HCT116 (cell line): ENCODE data around the gene PCDHGA7. TPM values are rescaled to one million over a fixed set of nuclear protein-coding genes. Genes with fewer than 3 reads are reported as not detected.

Experiments used
- ATAC-seq: fragments of 200-7000 bp; cut with Tn5 transposase; 2 replicates; pipeline ENCODE4 v1.9.1; 2020; ENCODE audit warnings: mild to moderate bottlenecking, moderate library complexity
- BruUV-seq: library from RNA; stranded (reverse); fragments of 400-500 nt; replicated peaks from 2 replicates; lab custom pipeline; 2021; lab: Mats Ljungman, UMichigan
- CTCF ChIA-PET: fragments of 300-600 bp; sonication (Branson Sonifier 250); formaldehyde crosslinking; loops from one replicate; lab custom pipeline; 2021; ENCODE audit warnings: antibody characterized with exemption; lab: Charles Lee
- POLR2A ChIA-PET: fragments of 300-600, 350-600 bp; sonication (Branson Sonifier 250); formaldehyde crosslinking; loops from one replicate; lab custom pipeline; 2021; ENCODE audit warnings: antibody characterized with exemption; lab: Charles Lee
- RAD21 ChIA-PET, 2 experiments: fragments of 300-600 bp; sonication (Branson Sonifier 250); formaldehyde crosslinking; loops; one replicate each; lab custom pipeline; 2023; ENCODE audit warnings: low total read pairs in 2 of 2; ENCODE audit not compliant: uncharacterized antibody in 2 of 2, unreplicated experiment in 2 of 2, low non-redundant PET in 1 of 2; lab: Charles Lee
- DNase-seq: peaks from one replicate; pipeline ENCODE4 v3.0.0-alpha.2; 2010; ENCODE audit warnings: low read depth, low spot score
- H2AFZ ChIP-seq: fragments of 200-600 bp; shearing (Covaris generic), sonication (generic); 2 replicates; pipeline ENCODE4 v1.6.1; 2017; ENCODE audit warnings: low read depth, mixed run types, mixed read lengths, antibody characterized with exemption, low read length; ENCODE audit not compliant: poor library complexity, severe bottlenecking
- H3K27ac ChIP-seq: 2 replicates; pipeline ENCODE4 v1.5.1; 2012; ENCODE audit warnings: low read depth, low read length
- H3K27me3 ChIP-seq: fragments of 200-600 bp; sonication (generic); 2 replicates; pipeline ENCODE4 v1.6.1; 2016; ENCODE audit warnings: mixed run types, low read length, mixed read lengths; ENCODE audit not compliant: insufficient read depth
- H3K36me3 ChIP-seq, 2 experiments: fragments of 200-500 bp in 1 of 2; fragments of 200-600 bp in 1 of 2; sonication (Bioruptor generic) in 1 of 2; sonication (generic) in 1 of 2; 2 replicates each; pipeline versions ENCODE4 v1.5.1 to v1.6.1; 2014 to 2016; ENCODE audit warnings: low read length in 2 of 2, inconsistent platforms in 1 of 2, mixed read lengths in 1 of 2, mixed run types in 1 of 2; ENCODE audit not compliant: insufficient read depth in 2 of 2, control insufficient read depth in 1 of 2
- H3K4me1 ChIP-seq, 2 experiments: fragments of 200-600 bp in 1 of 2; sonication (generic) in 1 of 2; 2 replicates each; pipeline versions ENCODE4 v1.5.1 to v1.6.1; 2012 to 2017; ENCODE audit warnings: low read length in 2 of 2, inconsistent platforms in 1 of 2, mild to moderate bottlenecking in 1 of 2, mixed read lengths in 1 of 2, mixed run types in 1 of 2, moderate library complexity in 1 of 2; ENCODE audit not compliant: insufficient read depth in 2 of 2, control insufficient read depth in 1 of 2
- H3K4me2 ChIP-seq: fragments of 200-600 bp; sonication (generic); 2 replicates; pipeline ENCODE4 v1.6.1; 2017; ENCODE audit warnings: mixed run types, low read length, mixed read lengths
- H3K4me3 ChIP-seq, 2 experiments: fragments of 200-600 bp in 1 of 2; sonication (generic) in 1 of 2; replicated peaks in 1 of 2; 2 replicates each; pipeline ENCODE4 v1.5.1; 2011 to 2016; ENCODE audit warnings: low read length in 2 of 2, control low read depth in 1 of 2, low read depth in 1 of 2, mild to moderate bottlenecking in 1 of 2, mixed read lengths in 1 of 2, mixed run types in 1 of 2
- H3K79me2 ChIP-seq: fragments of 200-600 bp; sonication (generic); 2 replicates; pipeline ENCODE4 v1.6.1; 2017; ENCODE audit warnings: mild to moderate bottlenecking, mixed run types, low read length, moderate library complexity, mixed read lengths; ENCODE audit not compliant: insufficient read depth
- H3K9ac ChIP-seq: fragments of 200-600 bp; sonication (generic); 2 replicates; pipeline ENCODE4 v1.6.1; 2016; ENCODE audit warnings: low read length, mixed read lengths
- H3K9me2 ChIP-seq: fragments of 200-600 bp; sonication (generic), shearing (Covaris generic); 2 replicates; pipeline ENCODE4 v1.6.1; 2017; ENCODE audit warnings: mixed run types, mild to moderate bottlenecking, moderate library complexity; ENCODE audit not compliant: insufficient read depth
- H3K9me3 ChIP-seq, 2 experiments: fragments of 200-500 bp in 1 of 2; fragments of 200-600 bp in 1 of 2; sonication (Bioruptor generic) in 1 of 2; sonication (generic) in 1 of 2; 2 replicates each; pipeline ENCODE4 v1.6.1; 2014 to 2017; ENCODE audit warnings: low read length in 2 of 2, mixed read lengths in 2 of 2, inconsistent platforms in 1 of 2, low read depth in 1 of 2, mild to moderate bottlenecking in 1 of 2, mixed run types in 1 of 2, moderate library complexity in 1 of 2; ENCODE audit not compliant: control insufficient read depth in 1 of 2, insufficient read depth in 1 of 2
- H4K20me1 ChIP-seq: fragments of 200-600 bp; sonication (generic), shearing (Covaris generic); 2 replicates; pipeline ENCODE4 v1.6.1; 2017; ENCODE audit warnings: mixed run types, mild to moderate bottlenecking, moderate library complexity; ENCODE audit not compliant: insufficient read depth
- CEBPB ChIP-seq: IDR thresholded peaks from 2 replicates; pipeline ENCODE4 v1.6.1; 2012; ENCODE audit warnings: low read depth
- CTCF ChIP-seq, 3 experiments: fragments of 200-600 bp in 1 of 3; sonication (generic) in 1 of 3; IDR thresholded peaks in 2 of 3; conservative IDR thresholded peaks in 1 of 3; 2 replicates each; pipeline ENCODE4 v1.5.1; 2012 to 2017; ENCODE audit warnings: low read depth in 2 of 3, low read length in 2 of 3, antibody characterized with exemption in 1 of 3, borderline replicate concordance in 1 of 3, control low read depth in 1 of 3, mild to moderate bottlenecking in 1 of 3, mixed read lengths in 1 of 3, mixed run types in 1 of 3, moderate library complexity in 1 of 3; ENCODE audit not compliant: insufficient read depth in 1 of 3
- EZH2phosphoT487 ChIP-seq: fragments of 200-600 bp; IDR thresholded peaks from 2 replicates; pipeline ENCODE4 v1.6.1; 2018; ENCODE audit warnings: antibody characterized with exemption, borderline replicate concordance
- FOSL1 ChIP-seq: IDR thresholded peaks from 2 replicates; pipeline ENCODE4 v1.6.1; 2012; ENCODE audit warnings: low read depth
- JUND ChIP-seq: IDR thresholded peaks from 2 replicates; pipeline ENCODE4 v1.6.1; 2012
- POLR2A ChIP-seq: IDR thresholded peaks from 2 replicates; pipeline ENCODE4 v1.7.0; 2011; ENCODE audit warnings: borderline replicate concordance; ENCODE audit not compliant: insufficient read depth, insufficient read length; ENCODE audit errors: extremely low read depth
- POLR2AphosphoS5 ChIP-seq: IDR thresholded peaks from 2 replicates; pipeline ENCODE4 v1.6.1; 2011; ENCODE audit warnings: mild to moderate bottlenecking, low read depth, low read length, moderate library complexity
- REST ChIP-seq: IDR thresholded peaks from 2 replicates; pipeline ENCODE4 v1.6.1; 2012; ENCODE audit warnings: low read depth
- SIN3A ChIP-seq: IDR thresholded peaks from 2 replicates; pipeline ENCODE4 v1.6.1; 2012; ENCODE audit warnings: low read depth
- SRF ChIP-seq: IDR thresholded peaks from 2 replicates; pipeline ENCODE4 v1.6.1; 2012; ENCODE audit warnings: low read depth
- ZNF274 ChIP-seq: fragments of 200-500 bp; sonication (Bioruptor generic); IDR thresholded peaks from 2 replicates; pipeline ENCODE4 v1.6.1; 2014; ENCODE audit warnings: mild to moderate bottlenecking, low read depth, low read length, inconsistent platforms
- intact Hi-C: fragments of 100-400 bp; cut with micrococcal nuclease; formaldehyde crosslinking; loops from 2 replicates; pipeline ENCODE4 v1.10.0; 2022
- total RNA-seq: library from RNA; stranded (reverse); gene quantifications from one replicate; pipeline ENCODE4 v1.2.1, GENCODE V29; 2021; ENCODE audit not compliant: unreplicated experiment
- TF ChIP-seq, protein P1 (sequence below): IDR thresholded peaks from 2 replicates; pipeline ENCODE4 v1.6.1; 2011; ENCODE audit warnings: mild to moderate bottlenecking, low read length, moderate library complexity; ENCODE audit not compliant: insufficient replicate concordance; ENCODE audit errors: extremely low read depth

PCDHGA7 gene
- total RNA-seq, 1 experiment from 2014 or later = not detected

DNA sequence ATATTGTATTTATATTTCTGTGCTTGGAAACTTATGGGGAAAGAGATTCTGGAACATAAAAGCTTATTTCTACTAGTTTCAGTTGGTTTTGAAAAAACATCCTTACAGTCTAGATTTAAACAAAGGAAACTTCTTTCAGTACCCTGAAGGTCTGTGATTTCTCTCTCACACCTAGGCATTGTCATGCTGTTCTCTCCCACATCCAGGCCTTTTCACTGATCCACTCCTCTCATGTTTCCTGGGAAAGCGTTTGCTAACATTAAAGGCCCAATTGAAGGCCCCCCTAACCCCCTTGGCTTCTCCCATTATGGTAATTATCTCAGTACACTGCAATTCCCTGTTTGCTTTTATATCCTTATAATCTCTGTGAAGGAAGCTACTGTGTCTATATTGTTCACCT is 39.8 kb upstream of the PCDHGA7 start:
- DNase-seq = no peak
- no peak overlapping the region for H3K9ac ChIP-seq
- H3K36me3 ChIP-seq = no peaks in the 10 kb centered on the region
- no peak overlapping the region for H3K4me3 ChIP-seq
- no TSS peak for BruUV-seq
- CTCF ChIA-PET = no interaction called here
- H3K9me3 ChIP-seq = peaks cover 4% of the 10 kb centered on the region in 2 experiments; a peak in 2 of 4 replicates
- no peaks in the 10 kb centered on the region for H3K9me2 ChIP-seq
- TF ChIP-seq FOSL1 (no peak), SIN3A (no peak)
- TF ChIP-seq, protein P1, sequence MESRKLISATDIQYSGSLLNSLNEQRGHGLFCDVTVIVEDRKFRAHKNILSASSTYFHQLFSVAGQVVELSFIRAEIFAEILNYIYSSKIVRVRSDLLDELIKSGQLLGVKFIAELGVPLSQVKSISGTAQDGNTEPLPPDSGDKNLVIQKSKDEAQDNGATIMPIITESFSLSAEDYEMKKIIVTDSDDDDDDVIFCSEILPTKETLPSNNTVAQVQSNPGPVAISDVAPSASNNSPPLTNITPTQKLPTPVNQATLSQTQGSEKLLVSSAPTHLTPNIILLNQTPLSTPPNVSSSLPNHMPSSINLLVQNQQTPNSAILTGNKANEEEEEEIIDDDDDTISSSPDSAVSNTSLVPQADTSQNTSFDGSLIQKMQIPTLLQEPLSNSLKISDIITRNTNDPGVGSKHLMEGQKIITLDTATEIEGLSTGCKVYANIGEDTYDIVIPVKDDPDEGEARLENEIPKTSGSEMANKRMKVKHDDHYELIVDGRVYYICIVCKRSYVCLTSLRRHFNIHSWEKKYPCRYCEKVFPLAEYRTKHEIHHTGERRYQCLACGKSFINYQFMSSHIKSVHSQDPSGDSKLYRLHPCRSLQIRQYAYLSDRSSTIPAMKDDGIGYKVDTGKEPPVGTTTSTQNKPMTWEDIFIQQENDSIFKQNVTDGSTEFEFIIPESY = no peak
- intact Hi-C loops = no loop called here
- no peaks in the 10 kb centered on the region for H3K79me2 ChIP-seq
- RAD21 ChIA-PET = no interaction called here
- no peak overlapping the region for H2AFZ ChIP-seq
- no peak for ATAC-seq
- H3K4me2 ChIP-seq = no peak overlapping the region
- no peak overlapping the region for H3K27ac ChIP-seq
- POLR2A ChIA-PET = no interaction called here
- no peaks in the 10 kb centered on the region for H3K4me1 ChIP-seq
- no peaks in the 10 kb centered on the region for H3K27me3 ChIP-seq
- no peaks in the 10 kb centered on the region for H4K20me1 ChIP-seq

- ATAC-seq (no peak), DNase-seq (no peak)
- Histone ChIP-seq H3K9me2 (no peaks in the 10 kb centered on the region), H3K36me3 (no peaks in the 10 kb centered on the region), H4K20me1 (no peaks in the 10 kb centered on the region), H3K9ac (no peak within 1 kb of the TSS), H3K4me3 (no peak within 1 kb of the TSS), H3K9me3 (peaks cover 4% of the 10 kb centered on the region in 2 experiments; a peak in 2 of 4 replicates), H3K4me2 (no peak within 1 kb of the TSS), H2AFZ (no peak within 1 kb of the TSS), H3K4me1 (no peaks in the 10 kb centered on the region), H3K27ac (no peak within 1 kb of the TSS), H3K27me3 (no peaks in the 10 kb centered on the region), H3K79me2 (no peaks in the 10 kb centered on the region)
- CTCF ChIA-PET = no interaction called here
- no TSS peak for BruUV-seq
- POLR2A ChIA-PET = no interaction called here
- RAD21 ChIA-PET = no interaction called here
- intact Hi-C loops = no loop called here
- TF ChIP-seq ZNF274 (no peak), SRF (no peak), JUND (no peak), EZH2phosphoT487 (no peak), REST (no peak), POLR2AphosphoS5 (no peak), CEBPB (no peak), POLR2A (no peak), CTCF (IDR thresholded peaks at IDR 0.05 in 2 of 3, conservative IDR thresholded peaks at IDR 0.05 in 1 of 3; ENCODE audit: borderline replicate concordance in 1 of 3, insufficient read depth in 1 of 3, low read depth in 2 of 3, low read length in 2 of 3) (peak in 2 of 3 experiments; percentile 15 to 31; a peak in 2 of 6 replicates)
Measured at GRCh38 chr5:141343242-141343952, 39.1 kb upstream of the PCDHGA7 start, which contains the start of gene PCDHGA3. TSS of gene PCDHGA3 (plus strand) at chr5:141343829. CDS start at chr5:141344034, 205 bp downstream.
